Esophagus muscularis mucosa (tissue), 4 donors: Measurements from ENCODE around the gene RNF19B. TPM values are rescaled to one million over a fixed set of nuclear protein-coding genes. Genes with fewer than 3 reads are reported as not detected.

Source experiments
- DNase-seq: peaks from one replicate; pipeline ENCODE4 v3.0.0-alpha.2; 2017; ENCODE audit errors: extremely low spot score
- H3K27ac ChIP-seq, 4 donors: fragments of 200-600 bp; sonication (generic); replicated peaks in 1 of 4; 1 replicate in 3 of 4; 2 replicates in 1 of 4; pipeline ENCODE4 v1.5.1; 2016 to 2019; ENCODE audit warnings: mild to moderate bottlenecking in 1 of 4
- H3K27me3 ChIP-seq, 4 donors: fragments of 200-600 bp; sonication (generic); one replicate each; pipeline versions ENCODE4 v1.5.1 to v1.6.0; 2016 to 2019
- H3K36me3 ChIP-seq, 4 donors: fragments of 200-600 bp; sonication (generic); one replicate each; pipeline ENCODE4 v1.5.1; 2016 to 2019
- H3K4me1 ChIP-seq, 4 donors: fragments of 200-600 bp; sonication (generic); one replicate each; pipeline ENCODE4 v1.5.1; 2016 to 2019
- H3K4me3 ChIP-seq, 4 donors: fragments of 200-600 bp; sonication (generic); 1 replicate in 2 of 4; 2 replicates in 2 of 4; pipeline ENCODE4 v1.5.1; 2016 to 2019; ENCODE audit warnings: mild to moderate bottlenecking in 4 of 4, moderate library complexity in 1 of 4
- H3K9me3 ChIP-seq, 4 donors: fragments of 200-600 bp; sonication (generic); 1 replicate in 3 of 4; 2 replicates in 1 of 4; pipeline ENCODE4 v1.5.1; 2016 to 2019
- EP300 ChIP-seq: sonication (generic); formaldehyde crosslinking; IDR thresholded peaks from one replicate; pipeline ENCODE4 v1.6.1; 2017; ENCODE audit warnings: antibody characterized with exemption
- POLR2A ChIP-seq: fragments of 450-650 bp; IDR thresholded peaks from one replicate; pipeline ENCODE4 v1.6.1; 2017; ENCODE audit warnings: antibody characterized with exemption, moderate library complexity, mild to moderate bottlenecking, low read depth
- POLR2AphosphoS5 ChIP-seq, 2 donors: sonication (generic); formaldehyde crosslinking; IDR thresholded peaks; one replicate each; pipeline ENCODE4 v1.6.1; 2017; ENCODE audit warnings: antibody characterized with exemption in 2 of 2
- WGBS: methylation state at CpG from one replicate; pipeline ENCODE4 v1.1.5; 2018; 5-methylcytosine and 5-hydroxymethylcytosine counted together
- intact Hi-C: fragments of 100-400 bp; cut with DNase I; formaldehyde crosslinking; loops from one replicate; pipeline ENCODE4 v1.15.1; 2023
- total RNA-seq, 4 donors: library from RNA; depleted of rRNA; stranded (reverse); fragments of >200 nt; gene quantifications; one replicate each; pipeline versions ENCODE4 v1.1.0 to v1.2.1, GENCODE V29; 2016
- TF ChIP-seq, protein P1 (sequence below), 3 experiments: fragments of 200-600 bp in 2 of 3; fragments of 450-650 bp in 1 of 3; sonication (generic) in 2 of 3; IDR thresholded peaks; one replicate each; pipeline ENCODE4 v1.5.1; 2017 to 2019; ENCODE audit warnings: antibody characterized with exemption in 3 of 3, mild to moderate bottlenecking in 2 of 3, moderate library complexity in 1 of 3

The RNF19B gene
- 10 to 100 TPM; 16.2 to 32.3 (median 22.7) TPM for total RNA-seq

GRCh38 chr1:32964461-32965250, at the start of gene RNF19B:
TSS of gene RNF19B (minus strand) at chr1:32964809. CDS start at chr1:32964685, 124 bp downstream.
- Histone ChIP-seq H3K9me3 (no peaks in the 10 kb centered on the region), H3K4me3 (peak within 1 kb of the TSS; percentile 68 to 93 (median 87)), H3K27ac (peak within 1 kb of the TSS; percentile 93 to 96 (median 94)), H3K27me3 (no peaks in the 10 kb centered on the region), H3K36me3 (no peaks in the 10 kb centered on the region), H3K4me1 (peaks cover 20 to 61% (median 49%) of the 10 kb centered on the region in 4 donors)
- WGBS: under 1% methylated on average over 21 of the region's 83 CpGs
- intact Hi-C loops: loop anchor here (5.0 kb wide), 1 partner anchor 43 kb away; no protein-coding TSS in a partner anchor
- TF ChIP-seq POLR2A (peak; percentile 97), EP300 (no peak), POLR2AphosphoS5 (IDR thresholded peaks at IDR 0.05) (peak; percentile 98 to 99)
- TF ChIP-seq, protein P1, sequence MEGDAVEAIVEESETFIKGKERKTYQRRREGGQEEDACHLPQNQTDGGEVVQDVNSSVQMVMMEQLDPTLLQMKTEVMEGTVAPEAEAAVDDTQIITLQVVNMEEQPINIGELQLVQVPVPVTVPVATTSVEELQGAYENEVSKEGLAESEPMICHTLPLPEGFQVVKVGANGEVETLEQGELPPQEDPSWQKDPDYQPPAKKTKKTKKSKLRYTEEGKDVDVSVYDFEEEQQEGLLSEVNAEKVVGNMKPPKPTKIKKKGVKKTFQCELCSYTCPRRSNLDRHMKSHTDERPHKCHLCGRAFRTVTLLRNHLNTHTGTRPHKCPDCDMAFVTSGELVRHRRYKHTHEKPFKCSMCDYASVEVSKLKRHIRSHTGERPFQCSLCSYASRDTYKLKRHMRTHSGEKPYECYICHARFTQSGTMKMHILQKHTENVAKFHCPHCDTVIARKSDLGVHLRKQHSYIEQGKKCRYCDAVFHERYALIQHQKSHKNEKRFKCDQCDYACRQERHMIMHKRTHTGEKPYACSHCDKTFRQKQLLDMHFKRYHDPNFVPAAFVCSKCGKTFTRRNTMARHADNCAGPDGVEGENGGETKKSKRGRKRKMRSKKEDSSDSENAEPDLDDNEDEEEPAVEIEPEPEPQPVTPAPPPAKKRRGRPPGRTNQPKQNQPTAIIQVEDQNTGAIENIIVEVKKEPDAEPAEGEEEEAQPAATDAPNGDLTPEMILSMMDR (IDR thresholded peaks at IDR 0.05): peak in 1 of 3 experiments; percentile 30
- DNase-seq: peak; percentile 98

GRCh38 chr1:33013791-33014190, 49.2 kb upstream of the RNF19B start:
- no peak for TF ChIP-seq POLR2A
- no peak for TF ChIP-seq EP300
- no peak for TF ChIP-seq POLR2AphosphoS5 (IDR thresholded peaks at IDR 0.05)
- TF ChIP-seq, protein P1 (IDR thresholded peaks at IDR 0.05): no peak
- Histone ChIP-seq H3K4me1 (peaks cover 31 to 37% (median 34%) of the 10 kb centered on the region in 4 donors), H3K27ac (no peak overlapping the region), H3K36me3 (peaks cover 4 to 63% (median 45%) of the 10 kb centered on the region in 4 donors), H3K9me3 (no peaks in the 10 kb centered on the region), H3K27me3 (no peaks in the 10 kb centered on the region), H3K4me3 (no peak overlapping the region)
- intact Hi-C loops: no loop called here
- DNase-seq: no peak
- 56% methylated on average over 1 of the region's 1 CpG for WGBS

DNA sequence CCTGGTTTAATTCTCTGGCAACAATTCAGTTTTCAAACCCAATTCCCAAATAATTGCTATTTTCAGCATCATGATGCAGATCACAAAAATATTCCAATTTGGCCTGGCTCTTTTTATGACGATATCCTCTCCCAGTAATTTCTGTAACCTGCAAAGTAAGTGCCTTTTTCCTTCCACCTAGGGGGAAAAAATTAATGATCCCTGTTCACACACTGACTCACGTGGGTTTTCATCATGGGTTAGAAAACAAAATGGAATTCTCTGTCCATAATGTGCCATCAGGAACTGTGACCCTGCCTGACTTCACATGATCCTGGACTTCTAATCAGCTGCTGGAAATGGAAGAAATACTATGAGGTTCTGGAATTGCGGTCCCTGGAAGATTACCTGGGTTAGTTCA, 47.6 kb upstream of the RNF19B start:
- no peak for DNase-seq
- H3K4me3 ChIP-seq: no peak overlapping the region
- no peaks in the 10 kb centered on the region for H3K9me3 ChIP-seq
- TF ChIP-seq, protein P1 (IDR thresholded peaks at IDR 0.05): no peak
- TF ChIP-seq EP300 (no peak), POLR2AphosphoS5 (IDR thresholded peaks at IDR 0.05) (no peak), POLR2A (no peak)
- H3K27ac ChIP-seq: peak overlapping the region; percentile 52 to 83 (median 72)
- peaks cover 35 to 53% (median 40%) of the 10 kb centered on the region in 4 donors for H3K4me1 ChIP-seq
- no peaks in the 10 kb centered on the region for H3K27me3 ChIP-seq
- WGBS: 51% methylated on average over 3 of the region's 3 CpGs
- H3K36me3 ChIP-seq: peaks cover 7 to 59% (median 39%) of the 10 kb centered on the region in 4 donors
- intact Hi-C loops: no loop called here

DNA sequence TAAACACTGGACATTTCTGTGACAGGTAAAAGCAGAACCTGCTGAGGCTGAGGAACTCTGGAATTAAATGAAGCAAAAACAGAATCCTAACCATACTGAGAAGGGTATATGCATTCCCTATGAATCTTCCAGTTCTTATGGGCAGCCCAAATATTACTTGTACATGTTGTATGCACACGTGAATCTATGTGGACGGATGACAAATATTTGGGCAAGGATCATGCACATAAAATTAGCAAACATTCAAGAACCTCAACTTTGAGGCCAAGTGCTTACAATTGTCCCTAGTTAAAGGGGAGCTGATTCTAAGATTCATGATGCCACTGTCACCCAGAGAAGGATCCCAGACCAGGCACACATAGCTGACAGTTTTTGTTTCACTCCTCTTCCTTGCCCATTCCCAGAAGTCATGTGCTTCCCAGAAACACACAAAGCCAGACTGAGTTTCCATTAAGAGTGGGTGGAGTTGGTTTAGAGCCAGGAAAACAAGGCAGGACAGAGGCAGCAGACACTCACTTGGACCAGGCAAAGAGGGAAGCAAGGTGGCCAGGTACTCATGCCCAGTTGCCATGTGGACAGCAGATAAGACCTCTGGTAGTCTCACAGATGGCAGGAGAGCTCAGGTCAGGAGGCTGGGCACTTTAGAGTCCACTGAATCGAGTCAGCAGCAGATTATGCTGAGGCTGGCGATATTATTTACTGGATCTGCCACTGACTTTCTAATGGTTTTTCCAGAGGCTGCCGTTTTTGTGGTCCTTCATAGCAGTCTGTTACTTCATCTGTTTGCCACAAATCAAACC, 46.5 kb upstream of the RNF19B start:
- intact Hi-C loops: no loop called here
- no peak overlapping the region for H3K4me3 ChIP-seq
- no peaks in the 10 kb centered on the region for H3K27me3 ChIP-seq
- 38% methylated on average over 5 of the region's 5 CpGs for WGBS
- no peaks in the 10 kb centered on the region for H3K9me3 ChIP-seq
- DNase-seq: no peak
- H3K27ac ChIP-seq: peak overlapping the region; percentile 52 to 83 (median 72)
- peaks cover 7 to 56% (median 37%) of the 10 kb centered on the region in 4 donors for H3K36me3 ChIP-seq
- TF ChIP-seq, protein P1 (IDR thresholded peaks at IDR 0.05): no peak
- TF ChIP-seq EP300 (peak; percentile 55), POLR2AphosphoS5 (IDR thresholded peaks at IDR 0.05) (peak; percentile 73 to 88)
- H3K4me1 ChIP-seq: peaks cover 39 to 59% (median 44%) of the 10 kb centered on the region in 4 donors
